Parathyroid adenoma (tissue), 2 donors: Measurements from ENCODE around the gene NR1H3.

Experiments used
- H2AFZ ChIP-seq: fragments of 300-600 bp; sonication (generic); one replicate; pipeline ENCODE4 v1.7.0; 2017; ENCODE audit warnings: antibody characterized with exemption, mild to moderate bottlenecking
- H3K27ac ChIP-seq: fragments of 300-600 bp; sonication (generic); one replicate; pipeline ENCODE4 v1.7.0; 2017
- H3K27me3 ChIP-seq: fragments of 300-600 bp; sonication (generic); one replicate; pipeline ENCODE4 v1.7.0; 2017; ENCODE audit warnings: low read length; ENCODE audit not compliant: control insufficient read depth, insufficient read depth
- H3K36me3 ChIP-seq: fragments of 300-600 bp; sonication (generic); one replicate; pipeline ENCODE4 v1.7.0; 2017; ENCODE audit warnings: low read length; ENCODE audit not compliant: control insufficient read depth, insufficient read depth
- H3K4me1 ChIP-seq: fragments of 300-600 bp; sonication (generic); one replicate; pipeline ENCODE4 v1.7.0; 2017; ENCODE audit warnings: control low read depth
- H3K4me2 ChIP-seq: fragments of 300-600 bp; sonication (generic); one replicate; pipeline ENCODE4 v1.7.0; 2017; ENCODE audit warnings: low read length
- H3K4me3 ChIP-seq: fragments of 300-600 bp; sonication (generic); one replicate; pipeline ENCODE4 v1.7.0; 2017; ENCODE audit warnings: low read depth, low read length
- H3K79me2 ChIP-seq: fragments of 300-600 bp; sonication (generic); one replicate; pipeline ENCODE4 v1.7.0; 2017; ENCODE audit warnings: control low read depth
- H3K9ac ChIP-seq: fragments of 300-600 bp; sonication (generic); one replicate; pipeline ENCODE4 v1.7.0; 2017; ENCODE audit warnings: mild to moderate bottlenecking
- H3K9me3 ChIP-seq: fragments of 300-600 bp; sonication (generic); one replicate; pipeline ENCODE4 v1.7.0; 2017; ENCODE audit warnings: low read length; ENCODE audit not compliant: control insufficient read depth
- CTCF ChIP-seq: fragments of 300-600 bp; sonication (generic); IDR thresholded peaks from one replicate; pipeline ENCODE4 v1.7.0; 2017; ENCODE audit warnings: antibody characterized with exemption, mild to moderate bottlenecking
- donor health status: primary hyperparathyroidism.

NR1H3 gene

GRCh38 chr11:47251751-47252150, 6.0 kb upstream of the NR1H3 start:
- Histone ChIP-seq H2AFZ (no peak overlapping the region), H3K4me2 (no peak overlapping the region), H3K9me3 (no peaks in the 10 kb centered on the region), H3K4me3 (no peak overlapping the region), H3K27me3 (no peaks in the 10 kb centered on the region), H3K9ac (no peak overlapping the region), H3K79me2 (peaks cover 8% of the 10 kb centered on the region), H3K4me1 (no peaks in the 10 kb centered on the region), H3K36me3 (no peaks in the 10 kb centered on the region), H3K27ac (no peak overlapping the region)
- no peak for TF ChIP-seq CTCF

- Histone ChIP-seq H3K36me3 (no peaks in the 10 kb centered on the region), H3K4me3 (no peak overlapping the region), H3K9ac (no peak overlapping the region), H3K27me3 (no peaks in the 10 kb centered on the region), H3K4me2 (no peak overlapping the region), H3K27ac (peak overlapping the region; percentile 29), H2AFZ (no peak overlapping the region), H3K79me2 (peaks cover 10% of the 10 kb centered on the region), H3K9me3 (no peaks in the 10 kb centered on the region), H3K4me1 (no peaks in the 10 kb centered on the region)
- TF ChIP-seq CTCF: no peak
Measured at GRCh38 chr11:47253660-47254059, 4.1 kb upstream of the NR1H3 start.

GRCh38 chr11:47254386-47254785, 3.4 kb upstream of the NR1H3 start:
- Histone ChIP-seq H2AFZ (no peak overlapping the region), H3K4me2 (no peak overlapping the region), H3K36me3 (no peaks in the 10 kb centered on the region), H3K9ac (no peak overlapping the region), H3K79me2 (peaks cover 8% of the 10 kb centered on the region), H3K9me3 (no peaks in the 10 kb centered on the region), H3K4me1 (no peaks in the 10 kb centered on the region), H3K27me3 (no peaks in the 10 kb centered on the region), H3K27ac (peak overlapping the region; percentile 29), H3K4me3 (no peak overlapping the region)
- no peak for TF ChIP-seq CTCF

- H3K9me3 ChIP-seq: no peaks in the 10 kb centered on the region
- H3K36me3 ChIP-seq: no peaks in the 10 kb centered on the region
- H3K27me3 ChIP-seq: no peaks in the 10 kb centered on the region
- no peak overlapping the region for H3K4me2 ChIP-seq
- H3K27ac ChIP-seq: no peak overlapping the region
- H3K4me3 ChIP-seq: no peak overlapping the region
- no peak overlapping the region for H2AFZ ChIP-seq
- no peak for TF ChIP-seq CTCF
- H3K9ac ChIP-seq: no peak overlapping the region
- H3K79me2 ChIP-seq: peaks cover 2% of the 10 kb centered on the region
- no peaks in the 10 kb centered on the region for H3K4me1 ChIP-seq
Measured at GRCh38 chr11:47256374-47256773, 1.4 kb upstream of the NR1H3 start.

- H3K4me1 ChIP-seq: no peaks in the 10 kb centered on the region
- H3K36me3 ChIP-seq: no peaks in the 10 kb centered on the region
- no peak overlapping the region for H3K9ac ChIP-seq
- H3K4me3 ChIP-seq: no peak overlapping the region
- H3K9me3 ChIP-seq: no peaks in the 10 kb centered on the region
- H3K4me2 ChIP-seq: no peak overlapping the region
- H3K27ac ChIP-seq: peak overlapping the region; percentile 24
- no peak overlapping the region for H2AFZ ChIP-seq
- H3K79me2 ChIP-seq: peaks cover 2% of the 10 kb centered on the region
- TF ChIP-seq CTCF: no peak
- H3K27me3 ChIP-seq: no peaks in the 10 kb centered on the region
Measured at GRCh38 chr11:47257177-47257516, 649 bp upstream of the NR1H3 start.
